ENCODE measurements around the gene MLLT6. TPM values are rescaled to one million over a fixed set of nuclear protein-coding genes. Genes with fewer than 3 reads are reported as not detected.

Gene MLLT6
- total RNA-seq, 2 donors from 2014 or later: 251 to 263 TPM

GRCh38 chr17:38730526-38731379 is 25.7 kb downstream of the MLLT6 start:
- H3K4me3 Mint-ChIP-seq: peak overlapping the region; percentile 91 to 100
- peak overlapping the region; percentile 26 for H3K27ac Mint-ChIP-seq
- H3K27me3 Mint-ChIP-seq (ENCODE audit: low read depth): no peaks in the 10 kb centered on the region
- DNase-seq (peak in 1 of 2 donors; percentile 40), ATAC-seq (replicated peaks in 1 of 2) (no peak)
- peaks cover 86% of the 10 kb centered on the region for H3K4me1 Mint-ChIP-seq (ENCODE audit: low read depth)
- peaks cover 0 to 3% of the 10 kb centered on the region in 2 donors for H3K9me3 Mint-ChIP-seq
- peaks cover 6% of the 10 kb centered on the region in 2 donors for H3K36me3 Mint-ChIP-seq (ENCODE audit: insufficient read depth in 2 of 2)

GRCh38 chr17:38731526-38732294 is 26.6 kb downstream of the MLLT6 start:
- Mint-ChIP-seq H3K27ac (peak overlapping the region; percentile 20), H3K9me3 (peaks cover 0 to 3% of the 10 kb centered on the region in 2 donors), H3K4me1 (ENCODE audit: low read depth) (peaks cover 77% of the 10 kb centered on the region)

GRCh38 chr17:38732376-38733281 is 27.6 kb downstream of the MLLT6 start:
- DNase-seq: no peak

More at GRCh38 chr17:38731526-38732294, 26.6 kb downstream of the MLLT6 start:
- ATAC-seq (replicated peaks in 1 of 2) (no peak), DNase-seq (no peak)
- Mint-ChIP-seq H3K27me3 (ENCODE audit: low read depth) (no peaks in the 10 kb centered on the region), H3K4me3 (peak overlapping the region; percentile 91 to 100), H3K36me3 (ENCODE audit: insufficient read depth in 2 of 2) (peaks cover 4 to 6% of the 10 kb centered on the region in 2 donors)

GRCh38 chr17:38733282-38733981 is 28.4 kb downstream of the MLLT6 start:
- Mint-ChIP-seq H3K36me3 (ENCODE audit: insufficient read depth in 2 of 2) (peaks cover 1% of the 10 kb centered on the region in 2 donors), H3K27ac (peak overlapping the region; percentile 62), H3K4me1 (ENCODE audit: low read depth) (peaks cover 59% of the 10 kb centered on the region), H3K9me3 (no peaks in the 10 kb centered on the region), H3K27me3 (ENCODE audit: low read depth) (no peaks in the 10 kb centered on the region), H3K4me3 (peak overlapping the region; percentile 43 to 50)
- no peak for ATAC-seq (replicated peaks in 1 of 2)
- DNase-seq: no peak

More at GRCh38 chr17:38732376-38733281, 27.6 kb downstream of the MLLT6 start:
- Mint-ChIP-seq H3K4me1 (ENCODE audit: low read depth) (peaks cover 67% of the 10 kb centered on the region), H3K36me3 (ENCODE audit: insufficient read depth in 2 of 2) (peaks cover 4% of the 10 kb centered on the region in 2 donors), H3K9me3 (peaks cover 0 to 3% of the 10 kb centered on the region in 2 donors), H3K27me3 (ENCODE audit: low read depth) (no peaks in the 10 kb centered on the region), H3K4me3 (peak overlapping the region; percentile 91 to 100), H3K27ac (peak overlapping the region; percentile 62)
- ATAC-seq (replicated peaks in 1 of 2): no peak

- ATAC-seq (replicated peaks in 1 of 2) (peak in 1 of 2 donors; percentile 16), DNase-seq (peak in 1 of 2 donors; percentile 46)
- H3K9me3 Mint-ChIP-seq: no peaks in the 10 kb centered on the region
- no peaks in the 10 kb centered on the region for H3K27me3 Mint-ChIP-seq (ENCODE audit: low read depth)
- H3K4me3 Mint-ChIP-seq: peak overlapping the region; percentile 43 to 50
- peaks cover 1% of the 10 kb centered on the region in 2 donors for H3K36me3 Mint-ChIP-seq (ENCODE audit: insufficient read depth in 2 of 2)
- no peak overlapping the region for H3K27ac Mint-ChIP-seq
- peaks cover 51% of the 10 kb centered on the region for H3K4me1 Mint-ChIP-seq (ENCODE audit: low read depth)
Observed at GRCh38 chr17:38733982-38734973, 29.2 kb downstream of the MLLT6 start.

GRCh38 chr17:38735161-38735997 is 30.3 kb downstream of the MLLT6 start:
- H3K4me3 Mint-ChIP-seq: no peak overlapping the region

GRCh38 chr17:38738007-38738662 is 33.1 kb downstream of the MLLT6 start:
- Mint-ChIP-seq H3K4me1 (ENCODE audit: low read depth) (peaks cover 27% of the 10 kb centered on the region), H3K9me3 (no peaks in the 10 kb centered on the region)

More at GRCh38 chr17:38735161-38735997, 30.3 kb downstream of the MLLT6 start:
- no peaks in the 10 kb centered on the region for H3K27me3 Mint-ChIP-seq (ENCODE audit: low read depth)
- peaks cover 1% of the 10 kb centered on the region in 2 donors for H3K36me3 Mint-ChIP-seq (ENCODE audit: insufficient read depth in 2 of 2)
- H3K27ac Mint-ChIP-seq: no peak overlapping the region
- peak; percentile 24 to 27 for ATAC-seq (replicated peaks in 1 of 2)
- peak; percentile 73 to 78 for DNase-seq
- peaks cover 47% of the 10 kb centered on the region for H3K4me1 Mint-ChIP-seq (ENCODE audit: low read depth)
- no peaks in the 10 kb centered on the region for H3K9me3 Mint-ChIP-seq

GRCh38 chr17:38738686-38739085 is 33.6 kb downstream of the MLLT6 start:
- no peaks in the 10 kb centered on the region for H3K9me3 Mint-ChIP-seq
- H3K27me3 Mint-ChIP-seq (ENCODE audit: low read depth): no peaks in the 10 kb centered on the region
- H3K4me3 Mint-ChIP-seq: no peak overlapping the region
- H3K4me1 Mint-ChIP-seq (ENCODE audit: low read depth): peaks cover 21% of the 10 kb centered on the region
- no peak for DNase-seq
- no peak overlapping the region for H3K27ac Mint-ChIP-seq
- ATAC-seq (replicated peaks in 1 of 2): no peak
- H3K36me3 Mint-ChIP-seq (ENCODE audit: insufficient read depth in 2 of 2): no peaks in the 10 kb centered on the region

More at GRCh38 chr17:38738007-38738662, 33.1 kb downstream of the MLLT6 start:
- Mint-ChIP-seq H3K27me3 (ENCODE audit: low read depth) (no peaks in the 10 kb centered on the region), H3K36me3 (ENCODE audit: insufficient read depth in 2 of 2) (no peaks in the 10 kb centered on the region), H3K4me3 (no peak overlapping the region), H3K27ac (no peak overlapping the region)
- DNase-seq (no peak), ATAC-seq (replicated peaks in 1 of 2) (no peak)

GRCh38 chr17:38739305-38739704 is 34.2 kb downstream of the MLLT6 start:
- H3K27ac Mint-ChIP-seq: no peak overlapping the region
- H3K27me3 Mint-ChIP-seq (ENCODE audit: low read depth): peaks cover 2% of the 10 kb centered on the region
- DNase-seq: no peak
- peaks cover 15% of the 10 kb centered on the region for H3K4me1 Mint-ChIP-seq (ENCODE audit: low read depth)
- no peak overlapping the region for H3K4me3 Mint-ChIP-seq
- ATAC-seq (replicated peaks in 1 of 2): no peak
- no peaks in the 10 kb centered on the region for H3K9me3 Mint-ChIP-seq
- no peaks in the 10 kb centered on the region for H3K36me3 Mint-ChIP-seq (ENCODE audit: insufficient read depth in 2 of 2)

- ATAC-seq (replicated peaks in 1 of 2) (no peak), DNase-seq (no peak)
- Mint-ChIP-seq H3K9me3 (no peaks in the 10 kb centered on the region), H3K4me1 (ENCODE audit: low read depth) (peaks cover 9% of the 10 kb centered on the region), H3K27me3 (ENCODE audit: low read depth) (peaks cover 10% of the 10 kb centered on the region), H3K27ac (no peak overlapping the region), H3K4me3 (no peak overlapping the region), H3K36me3 (ENCODE audit: insufficient read depth in 2 of 2) (no peaks in the 10 kb centered on the region)
Observed at GRCh38 chr17:38740044-38740443, 35.0 kb downstream of the MLLT6 start.

Data from activated T-cell treated with anti-CD3 and anti-CD28 coated beads, Interleukin-2, amount 50 U/mL, for 72 hours (primary cell).